Mucosa of descending colon (tissue), 3 donors: Measurements from ENCODE around the gene SH2B2. TPM values are rescaled to one million over a fixed set of nuclear protein-coding genes. Genes with fewer than 3 reads are reported as not detected.

ENCODE experiments used
- ATAC-seq: fragments of 200-7000 bp; cut with Tn5 transposase; one replicate; pipeline ENCODE4 v1.9.1; 2020; ENCODE audit warnings: mild to moderate bottlenecking, moderate library complexity
- DNase-seq, 3 donors: peaks; one replicate each; pipeline ENCODE4 v3.0.0-alpha.2; 2020
- H3K36me3 ChIP-seq: fragments of 200-600 bp; one replicate; pipeline ENCODE4 v1.8.0; 2021; ENCODE audit warnings: low read depth, mild to moderate bottlenecking
- H3K4me1 ChIP-seq: fragments of 200-600 bp; one replicate; pipeline ENCODE4 v1.8.0; 2021; ENCODE audit warnings: low read depth, mild to moderate bottlenecking
- H3K4me3 ChIP-seq: fragments of 200-600 bp; one replicate; pipeline ENCODE4 v1.8.0; 2021; ENCODE audit warnings: mild to moderate bottlenecking
- H3K9me3 ChIP-seq: fragments of 200-600 bp; one replicate; pipeline ENCODE4 v1.8.0; 2021; ENCODE audit warnings: mild to moderate bottlenecking
- intact Hi-C, 2 donors: fragments of 100-400 bp; cut with DNase I in 1 of 2; cut with micrococcal nuclease in 1 of 2; formaldehyde crosslinking; loops; one replicate each; pipeline versions ENCODE4 v1.11.0 to v1.11.1; 2022; cut with DNase I, micrococcal nuclease
- total RNA-seq, 3 donors: library from RNA; stranded (reverse); fragmentation: NEBNext Ultra II Directional in 2 of 3; extraction: Animal tissue kit (Norgen Biotek cat#: 25700) in 2 of 3; gene quantifications; one replicate each; pipeline versions ENCODE4 v1.2.1 to v1.2.4, GENCODE V29; 2021 to 2023
- TF ChIP-seq, protein P1 (sequence below): fragments of 200-600 bp; IDR thresholded peaks from one replicate; pipeline ENCODE4 v1.8.0; 2022; ENCODE audit warnings: antibody characterized with exemption, mild to moderate bottlenecking
- donor health status: DM: no; HTN: no; CAD: no; lungs with moderate emphysema.
- donor health status: DM: no; HTN: no; CAD: no.
- donor health status: DM: no; HTN: yes; CAD: no.

SH2B2 gene
- total RNA-seq, 3 donors from 2014 or later = 2.3 to 3.7 (median 2.7) TPM

DNA sequence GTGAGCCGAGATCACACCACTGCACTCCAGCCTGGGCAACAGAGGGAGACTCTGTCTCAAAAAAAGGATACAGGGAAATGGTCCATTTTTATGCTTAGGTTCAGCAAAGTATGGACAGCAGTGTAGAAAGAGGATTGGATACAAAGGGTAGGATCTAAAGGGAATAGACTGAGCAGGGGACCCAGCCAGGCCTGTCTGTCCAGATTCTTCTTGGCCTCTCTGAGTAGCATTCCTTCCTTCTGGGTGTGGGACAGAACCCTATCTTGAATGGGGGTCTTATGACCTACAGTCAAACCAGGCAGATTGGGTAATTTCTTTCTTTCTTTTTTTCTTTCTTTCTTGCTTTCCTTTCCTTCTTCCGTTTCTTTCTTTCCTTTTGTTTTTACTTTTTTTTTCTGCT lies 25.6 kb downstream of the SH2B2 start:
- DNase-seq (no peak), ATAC-seq (no peak)
- Histone ChIP-seq H3K9me3 (no peaks in the 10 kb centered on the region), H3K36me3 (no peaks in the 10 kb centered on the region), H3K4me1 (peaks cover 4% of the 10 kb centered on the region), H3K4me3 (no peak overlapping the region)
- TF ChIP-seq, protein P1, sequence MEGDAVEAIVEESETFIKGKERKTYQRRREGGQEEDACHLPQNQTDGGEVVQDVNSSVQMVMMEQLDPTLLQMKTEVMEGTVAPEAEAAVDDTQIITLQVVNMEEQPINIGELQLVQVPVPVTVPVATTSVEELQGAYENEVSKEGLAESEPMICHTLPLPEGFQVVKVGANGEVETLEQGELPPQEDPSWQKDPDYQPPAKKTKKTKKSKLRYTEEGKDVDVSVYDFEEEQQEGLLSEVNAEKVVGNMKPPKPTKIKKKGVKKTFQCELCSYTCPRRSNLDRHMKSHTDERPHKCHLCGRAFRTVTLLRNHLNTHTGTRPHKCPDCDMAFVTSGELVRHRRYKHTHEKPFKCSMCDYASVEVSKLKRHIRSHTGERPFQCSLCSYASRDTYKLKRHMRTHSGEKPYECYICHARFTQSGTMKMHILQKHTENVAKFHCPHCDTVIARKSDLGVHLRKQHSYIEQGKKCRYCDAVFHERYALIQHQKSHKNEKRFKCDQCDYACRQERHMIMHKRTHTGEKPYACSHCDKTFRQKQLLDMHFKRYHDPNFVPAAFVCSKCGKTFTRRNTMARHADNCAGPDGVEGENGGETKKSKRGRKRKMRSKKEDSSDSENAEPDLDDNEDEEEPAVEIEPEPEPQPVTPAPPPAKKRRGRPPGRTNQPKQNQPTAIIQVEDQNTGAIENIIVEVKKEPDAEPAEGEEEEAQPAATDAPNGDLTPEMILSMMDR = no peak
- intact Hi-C loops = no loop called here

GRCh38 chr7:102313997-102314780 lies 27.5 kb downstream of the SH2B2 start:
- TF ChIP-seq, protein P1 = no peak
- Histone ChIP-seq H3K9me3 (no peaks in the 10 kb centered on the region), H3K4me1 (no peaks in the 10 kb centered on the region), H3K36me3 (no peaks in the 10 kb centered on the region), H3K4me3 (no peak overlapping the region)
- no peak for ATAC-seq
- peak in 1 of 3 donors; percentile 44 for DNase-seq
- intact Hi-C loops = no loop called here

- Histone ChIP-seq H3K4me3 (no peak overlapping the region), H3K9me3 (no peaks in the 10 kb centered on the region), H3K4me1 (no peaks in the 10 kb centered on the region), H3K36me3 (no peaks in the 10 kb centered on the region)
- intact Hi-C loops = no loop called here
- DNase-seq (no peak), ATAC-seq (no peak)
- TF ChIP-seq, protein P1 = no peak
Measured at GRCh38 chr7:102317231-102318059, 30.8 kb downstream of the SH2B2 start.

GRCh38 chr7:102318482-102318971 lies 31.9 kb downstream of the SH2B2 start:
- TF ChIP-seq, protein P1 = no peak
- intact Hi-C loops = no loop called here
- ATAC-seq (peak; percentile 57), DNase-seq (no peak)
- Histone ChIP-seq H3K4me3 (no peak overlapping the region), H3K36me3 (no peaks in the 10 kb centered on the region), H3K4me1 (no peaks in the 10 kb centered on the region), H3K9me3 (no peaks in the 10 kb centered on the region)

DNA sequence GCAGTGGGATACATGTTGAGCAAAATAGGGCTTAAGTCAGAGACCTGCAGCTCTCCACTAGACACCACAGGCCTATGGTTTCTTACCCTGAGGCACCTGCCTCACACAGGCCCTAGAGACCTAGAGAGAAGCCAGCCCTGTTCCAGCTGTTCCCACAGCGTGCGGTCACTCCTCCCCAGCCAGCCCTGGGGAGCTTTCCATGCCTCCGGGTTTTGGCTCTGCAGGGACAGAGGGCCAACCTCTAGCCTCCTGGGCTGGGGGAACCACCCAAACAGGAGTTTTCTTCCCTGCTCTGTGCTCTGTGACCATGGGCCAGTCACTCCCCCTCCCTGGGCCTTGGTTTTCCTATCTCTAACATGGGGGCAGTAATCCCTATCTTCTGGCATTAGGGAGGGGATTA lies 33.0 kb downstream of the SH2B2 start:
- Histone ChIP-seq H3K36me3 (no peaks in the 10 kb centered on the region), H3K4me1 (no peaks in the 10 kb centered on the region), H3K9me3 (no peaks in the 10 kb centered on the region), H3K4me3 (no peak overlapping the region)
- intact Hi-C loops = no loop called here
- ATAC-seq = no peak
- DNase-seq = no peak
- TF ChIP-seq, protein P1 = no peak
